ENCODE results near the gene STARD3. TPM values are rescaled to one million over a fixed set of nuclear protein-coding genes. Genes with fewer than 3 reads are reported as not detected.

Gene STARD3
- polyA plus RNA-seq, 1 donor from 2014 or later = 105 TPM

GRCh38 chr17:39607851-39608130 is 29.2 kb upstream of the STARD3 start, which contains the start of gene NEUROD2:
Gene NEUROD2, minus strand, starts transcription at chr17:39607920. Its CDS starts 1,321 bp downstream, at chr17:39606599.
- Histone ChIP-seq H3F3A (ENCODE audit: insufficient read depth, low read length, poor library complexity, severe bottlenecking) (no peaks in the 10 kb centered on the region), H3K9me3 (ENCODE audit: low read length) (no peaks in the 10 kb centered on the region), H3K9ac (ENCODE audit: low read length) (no peak within 1 kb of the TSS), H3K4me3 (ENCODE audit: low read length) (peak within 1 kb of the TSS; percentile 35), H3K27ac (ENCODE audit: low read length) (no peak within 1 kb of the TSS), H2AFZ (ENCODE audit: low read depth, low read length) (no peak within 1 kb of the TSS), H3K36me3 (ENCODE audit: insufficient read depth, low read length) (no peaks in the 10 kb centered on the region), H3K27me3 (ENCODE audit: insufficient read depth, low read depth, low read length) (peaks cover 88% of the 10 kb centered on the region), H3K4me2 (ENCODE audit: low read length) (no peak within 1 kb of the TSS), H4K20me1 (ENCODE audit: insufficient read depth) (peaks cover 4% of the 10 kb centered on the region), H3K79me2 (replicated peaks; ENCODE audit: insufficient read depth, low read length) (no peaks in the 10 kb centered on the region), H3K9me2 (ENCODE audit: insufficient read depth, low read length) (no peaks in the 10 kb centered on the region)
- TF ChIP-seq EZH2 (IDR thresholded peaks at IDR 0.05; ENCODE audit: borderline replicate concordance, insufficient read depth, low read length, poor library complexity, severe bottlenecking) = peak; percentile 47
- no peak for TF ChIP-seq POLR2AphosphoS5 (IDR thresholded peaks at IDR 0.05)

GRCh38 chr17:39608142-39608981 is 28.6 kb upstream of the STARD3 start:
- H3K9ac ChIP-seq (ENCODE audit: low read length) = no peak overlapping the region
- peaks cover 83% of the 10 kb centered on the region for H3K27me3 ChIP-seq (ENCODE audit: insufficient read depth, low read depth, low read length)
- no peak overlapping the region for H3K27ac ChIP-seq (ENCODE audit: low read length)
- no peaks in the 10 kb centered on the region for H3K36me3 ChIP-seq (ENCODE audit: insufficient read depth, low read length)
- H3K4me3 ChIP-seq (ENCODE audit: low read length) = no peak overlapping the region
- H3K9me2 ChIP-seq (ENCODE audit: insufficient read depth, low read length) = no peaks in the 10 kb centered on the region
- H2AFZ ChIP-seq (ENCODE audit: low read depth, low read length) = no peak overlapping the region
- H3F3A ChIP-seq (ENCODE audit: insufficient read depth, low read length, poor library complexity, severe bottlenecking) = no peaks in the 10 kb centered on the region
- H3K9me3 ChIP-seq (ENCODE audit: low read length) = no peaks in the 10 kb centered on the region
- H3K4me2 ChIP-seq (ENCODE audit: low read length) = no peak overlapping the region
- H4K20me1 ChIP-seq (ENCODE audit: insufficient read depth) = peaks cover 4% of the 10 kb centered on the region
- TF ChIP-seq POLR2AphosphoS5 (IDR thresholded peaks at IDR 0.05) (no peak), EZH2 (IDR thresholded peaks at IDR 0.05; ENCODE audit: borderline replicate concordance, insufficient read depth, low read length, poor library complexity, severe bottlenecking) (peak; percentile 9)
- no peaks in the 10 kb centered on the region for H3K79me2 ChIP-seq (replicated peaks; ENCODE audit: insufficient read depth, low read length)

- Histone ChIP-seq H3K27me3 (ENCODE audit: insufficient read depth, low read depth, low read length) (peaks cover 71% of the 10 kb centered on the region), H3K9me2 (ENCODE audit: insufficient read depth, low read length) (no peaks in the 10 kb centered on the region), H3K4me3 (ENCODE audit: low read length) (no peak overlapping the region), H3K4me2 (ENCODE audit: low read length) (no peak overlapping the region), H2AFZ (ENCODE audit: low read depth, low read length) (no peak overlapping the region), H3K9ac (ENCODE audit: low read length) (no peak overlapping the region), H3F3A (ENCODE audit: insufficient read depth, low read length, poor library complexity, severe bottlenecking) (no peaks in the 10 kb centered on the region), H3K79me2 (replicated peaks; ENCODE audit: insufficient read depth, low read length) (no peaks in the 10 kb centered on the region), H3K27ac (ENCODE audit: low read length) (no peak overlapping the region), H4K20me1 (ENCODE audit: insufficient read depth) (peaks cover 4% of the 10 kb centered on the region), H3K36me3 (ENCODE audit: insufficient read depth, low read length) (no peaks in the 10 kb centered on the region), H3K9me3 (ENCODE audit: low read length) (no peaks in the 10 kb centered on the region)
- TF ChIP-seq POLR2AphosphoS5 (IDR thresholded peaks at IDR 0.05) (no peak), SMC3 (conservative IDR thresholded peaks at IDR 0.05; ENCODE audit: poor library complexity) (no peak), EP300 (conservative IDR thresholded peaks at IDR 0.05; ENCODE audit: poor library complexity, severe bottlenecking) (no peak), EZH2 (IDR thresholded peaks at IDR 0.05; ENCODE audit: borderline replicate concordance, insufficient read depth, low read length, poor library complexity, severe bottlenecking) (no peak), MXI1 (conservative IDR thresholded peaks at IDR 0.05; ENCODE audit: poor library complexity, severe bottlenecking) (no peak), TAF1 (IDR thresholded peaks at IDR 0.05; ENCODE audit: low read depth) (no peak), REST (IDR thresholded peaks at IDR 0.05; ENCODE audit: borderline replicate concordance) (no peak), RAD21 (conservative IDR thresholded peaks at IDR 0.05) (no peak), CTCF (IDR thresholded peaks at IDR 0.05; ENCODE audit: poor library complexity, severe bottlenecking) (no peak)
These were observed 27.4 kb upstream of the STARD3 start for GRCh38 chr17:39609416-39610025.

All from neural cell (in vitro differentiated cells).